K562 treated with DMSO at 1 percent for 24 hours (cell line): ENCODE data around the gene ALS2CL. TPM values are rescaled to one million over a fixed set of nuclear protein-coding genes. Genes with fewer than 3 reads are reported as not detected.

Experiments used
- total RNA-seq: library from RNA; unstranded; fragments of 300-600 nt; gene quantifications from 2 replicates; pipeline ENCODE4 v1.2.3, GENCODE V29; 2022; ENCODE audit warnings: low read depth; ENCODE audit not compliant: insufficient read depth

ALS2CL gene
- 0.22 and 0.52 TPM in 2 replicates for total RNA-seq

GRCh38 chr3:46693038-46693891 lies at the start of gene ALS2CL:
Gene ALS2CL, minus strand, starts transcription at chr3:46693679. Its CDS starts 4,239 bp downstream, at chr3:46689440.

GRCh38 chr3:46717447-46718231 lies 24.2 kb upstream of the ALS2CL start, which contains the start of gene PRSS50:
Gene PRSS50, minus strand, starts transcription at chr3:46717869. Its CDS starts 45 bp downstream, at chr3:46717824.

GRCh38 chr3:46701181-46701939 lies 7.9 kb upstream of the ALS2CL start, which contains the start of gene TMIE:
Gene TMIE, plus strand, starts transcription at chr3:46701392. Its CDS starts 96 bp downstream, at chr3:46701488.

Other genes with a start within 250 kb of the ALS2CL start
- gene LTF, start 228.8 kb downstream of the ALS2CL start, total RNA-seq = not detected in 2 replicates
- gene RTP3, start 195.7 kb downstream of the ALS2CL start, total RNA-seq = not detected in 2 replicates
- gene LRRC2, start 127.4 kb downstream of the ALS2CL start, total RNA-seq = not detected in 2 replicates
- not detected in 2 replicates for gene FAM240A, start 81.2 kb downstream of the ALS2CL start, total RNA-seq
- not detected in 2 replicates for gene TMIE, start 7.7 kb upstream of the ALS2CL start, total RNA-seq
- gene PRSS50, start 24.2 kb upstream of the ALS2CL start, total RNA-seq = not detected in 2 replicates
- gene MYL3, start 169.8 kb upstream of the ALS2CL start, total RNA-seq = not detected in 2 replicates
- gene PTH1R, start 184.0 kb upstream of the ALS2CL start, total RNA-seq = not detected in 2 replicates